GM13977 (cell line): ENCODE results near the gene SLC7A1.

Experiments used
- DNase-seq: peaks from one replicate; pipeline ENCODE4 v3.0.0; 2012; ENCODE audit warnings: low spot score
- in situ Hi-C: fragments of 300-500 bp; cut with MboI; formaldehyde crosslinking; loops from one replicate; pipeline ENCODE4 v1.12.0; 2022; ENCODE audit warnings: low sequenced_read_pairs, low pct_unique_long_range_greater_than_20kb, mixed read lengths, inconsistent platforms; ENCODE audit not compliant: unreplicated experiment
- TF ChIP-seq, protein P1 (sequence below): IDR thresholded peaks from 2 replicates; pipeline ENCODE4 v1.5.1; 2012; ENCODE audit warnings: mild to moderate bottlenecking, control low read depth; ENCODE audit not compliant: insufficient read depth; ENCODE audit errors: extremely low read depth, missing control alignments

Gene SLC7A1

DNA sequence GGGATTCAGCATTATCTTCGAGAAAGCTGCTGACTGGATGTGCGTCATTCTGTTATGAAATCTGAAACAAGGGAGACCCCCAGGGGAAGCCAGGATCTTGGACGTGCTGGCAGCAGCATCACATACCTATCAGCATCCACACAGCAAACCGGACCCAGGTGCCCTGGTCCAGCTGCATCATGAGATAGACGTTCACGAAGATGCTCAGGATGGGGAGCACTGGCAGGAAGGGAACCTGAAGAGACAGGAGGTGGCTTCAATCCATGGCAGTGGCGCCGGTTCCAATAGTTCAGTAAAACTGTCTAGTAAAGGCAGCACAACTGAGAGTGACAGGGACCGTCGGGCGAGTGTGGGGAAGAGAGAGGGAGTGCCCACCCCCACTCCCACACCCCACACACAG, 79.5 kb downstream of the SLC7A1 start:
- no peak for DNase-seq
- TF ChIP-seq, protein P1, sequence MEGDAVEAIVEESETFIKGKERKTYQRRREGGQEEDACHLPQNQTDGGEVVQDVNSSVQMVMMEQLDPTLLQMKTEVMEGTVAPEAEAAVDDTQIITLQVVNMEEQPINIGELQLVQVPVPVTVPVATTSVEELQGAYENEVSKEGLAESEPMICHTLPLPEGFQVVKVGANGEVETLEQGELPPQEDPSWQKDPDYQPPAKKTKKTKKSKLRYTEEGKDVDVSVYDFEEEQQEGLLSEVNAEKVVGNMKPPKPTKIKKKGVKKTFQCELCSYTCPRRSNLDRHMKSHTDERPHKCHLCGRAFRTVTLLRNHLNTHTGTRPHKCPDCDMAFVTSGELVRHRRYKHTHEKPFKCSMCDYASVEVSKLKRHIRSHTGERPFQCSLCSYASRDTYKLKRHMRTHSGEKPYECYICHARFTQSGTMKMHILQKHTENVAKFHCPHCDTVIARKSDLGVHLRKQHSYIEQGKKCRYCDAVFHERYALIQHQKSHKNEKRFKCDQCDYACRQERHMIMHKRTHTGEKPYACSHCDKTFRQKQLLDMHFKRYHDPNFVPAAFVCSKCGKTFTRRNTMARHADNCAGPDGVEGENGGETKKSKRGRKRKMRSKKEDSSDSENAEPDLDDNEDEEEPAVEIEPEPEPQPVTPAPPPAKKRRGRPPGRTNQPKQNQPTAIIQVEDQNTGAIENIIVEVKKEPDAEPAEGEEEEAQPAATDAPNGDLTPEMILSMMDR = no peak
- in situ Hi-C loops = loop anchor here (25.0 kb wide), 1 partner anchor 596 kb away; no protein-coding TSS in a partner anchor

GRCh38 chr13:29515372-29515771, 80.1 kb downstream of the SLC7A1 start:
- TF ChIP-seq, protein P1 = no peak
- DNase-seq = no peak
- in situ Hi-C loops = loop anchor here (25.0 kb wide), 1 partner anchor 597 kb away; no protein-coding TSS in a partner anchor

DNA sequence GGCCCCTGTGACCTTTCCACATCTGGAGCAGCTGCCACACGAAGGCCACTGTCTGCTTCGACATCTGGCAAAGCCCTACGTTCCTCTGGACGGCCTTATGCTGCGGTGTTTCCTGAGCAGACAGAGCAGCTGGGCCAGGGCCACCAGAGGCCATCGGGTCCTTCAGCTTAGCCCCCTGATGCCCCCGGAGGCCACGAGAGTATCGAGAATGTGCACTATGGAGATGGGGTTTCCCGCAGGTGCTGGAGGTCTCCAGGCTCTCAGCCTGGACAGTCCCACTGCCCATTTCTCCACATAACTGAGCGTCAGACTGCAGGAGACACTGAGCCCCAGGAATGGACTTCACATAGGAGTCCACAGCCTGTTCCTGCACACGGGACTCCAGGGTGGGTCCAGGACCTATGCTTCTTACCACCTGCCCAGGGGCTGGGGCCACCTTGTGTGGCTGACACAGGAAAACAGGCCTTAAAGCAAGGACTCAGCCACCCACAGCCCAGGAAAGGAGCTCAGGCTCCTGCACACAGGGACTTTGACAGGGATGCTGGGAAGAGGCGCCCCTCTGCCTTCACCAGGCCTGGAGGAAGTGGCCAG, 80.7 kb downstream of the SLC7A1 start:
- in situ Hi-C loops = loop anchor here (25.0 kb wide), 1 partner anchor 597 kb away; no protein-coding TSS in a partner anchor
- TF ChIP-seq, protein P1 = no peak

DNA sequence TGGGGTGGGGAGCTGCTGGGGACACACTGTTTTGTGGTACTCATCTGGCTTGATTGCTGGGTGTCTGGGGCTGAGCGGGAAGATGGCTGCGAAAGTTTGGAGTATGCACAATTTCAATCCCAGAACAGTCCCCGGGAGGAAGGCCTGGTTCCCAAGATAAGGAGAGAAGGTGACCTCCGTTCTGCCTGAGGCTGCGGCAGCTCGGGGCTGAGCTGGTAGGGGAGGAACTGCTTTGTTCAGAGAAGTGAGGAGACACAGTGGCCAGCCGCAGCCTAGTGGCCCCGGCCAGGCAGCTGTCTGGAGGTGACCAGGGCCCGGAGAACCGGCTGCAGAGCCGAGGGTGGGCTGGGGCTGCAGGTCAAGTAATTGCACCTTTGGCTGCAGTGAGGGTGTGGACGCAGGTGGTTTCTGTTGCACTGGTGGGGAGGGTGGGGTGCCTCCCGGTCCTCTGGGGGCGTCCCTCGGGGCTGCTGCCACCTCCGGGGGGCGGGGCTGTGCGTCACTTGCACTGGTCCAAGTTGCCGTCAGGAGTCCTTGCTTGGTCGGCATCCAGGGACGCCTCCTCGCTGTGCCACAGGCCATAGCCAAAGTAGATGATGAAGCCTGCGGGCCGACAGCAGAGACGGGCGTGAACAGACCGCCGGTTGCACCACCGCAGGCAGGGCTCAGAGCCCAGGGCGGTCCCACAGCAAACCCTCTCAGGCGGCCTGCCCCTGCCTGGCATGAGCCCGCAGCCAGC, 81.3 kb downstream of the SLC7A1 start:
- TF ChIP-seq, protein P1 = no peak
- DNase-seq = no peak
- in situ Hi-C loops = loop anchor here (25.0 kb wide), 1 partner anchor 598 kb away; no protein-coding TSS in a partner anchor

More for the DNA sequence above, 80.7 kb downstream of the SLC7A1 start:
- no peak for DNase-seq

DNA sequence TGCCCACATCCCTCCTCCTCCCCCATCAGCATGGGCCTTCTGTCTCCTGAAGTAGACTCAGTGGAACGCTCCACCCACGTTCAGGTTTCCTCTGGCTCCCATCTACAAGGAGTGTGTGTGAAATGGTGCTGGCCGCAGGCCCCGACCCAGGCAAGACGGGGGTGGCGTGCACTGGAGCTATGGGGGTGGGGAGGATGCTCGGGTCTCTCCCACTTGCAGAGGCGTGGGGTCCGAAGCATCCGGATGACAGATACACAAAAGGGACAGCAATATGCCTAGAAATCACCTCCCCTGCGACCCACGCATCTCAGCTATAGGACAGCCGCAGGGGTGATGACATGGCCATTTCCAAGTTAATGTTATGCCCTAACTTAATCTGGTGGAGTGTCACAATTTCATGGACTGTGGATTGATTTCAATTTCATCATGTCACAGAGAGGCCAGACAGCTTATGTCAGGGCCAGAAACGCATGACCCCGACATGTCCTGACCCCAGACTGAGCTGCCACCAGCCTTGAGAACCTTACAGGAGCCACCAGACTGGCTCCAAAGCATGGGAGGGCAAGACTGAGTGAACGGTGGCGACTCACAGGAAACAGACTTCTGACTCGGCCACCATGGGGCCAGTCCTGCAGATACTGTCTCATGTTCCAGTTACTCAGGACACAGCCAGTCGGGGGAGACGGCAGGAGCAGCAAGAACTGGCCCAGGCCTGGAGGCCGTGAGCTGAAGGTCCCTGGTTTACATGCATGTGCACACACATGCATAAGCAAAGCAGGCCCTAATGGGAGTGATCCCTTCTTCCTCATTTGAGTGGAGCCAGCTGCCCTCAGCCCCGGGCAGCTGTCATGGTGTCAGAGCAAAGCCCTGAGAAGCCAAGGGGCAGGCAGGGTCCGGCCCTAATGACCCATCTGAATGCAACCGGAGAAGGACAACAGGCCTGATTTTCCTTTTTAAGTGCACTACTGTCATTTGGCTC, 82.2 kb downstream of the SLC7A1 start:
- no peak for DNase-seq
- in situ Hi-C loops = loop anchor here (25.0 kb wide), 1 partner anchor 599 kb away; no protein-coding TSS in a partner anchor
- TF ChIP-seq, protein P1 = no peak

DNA sequence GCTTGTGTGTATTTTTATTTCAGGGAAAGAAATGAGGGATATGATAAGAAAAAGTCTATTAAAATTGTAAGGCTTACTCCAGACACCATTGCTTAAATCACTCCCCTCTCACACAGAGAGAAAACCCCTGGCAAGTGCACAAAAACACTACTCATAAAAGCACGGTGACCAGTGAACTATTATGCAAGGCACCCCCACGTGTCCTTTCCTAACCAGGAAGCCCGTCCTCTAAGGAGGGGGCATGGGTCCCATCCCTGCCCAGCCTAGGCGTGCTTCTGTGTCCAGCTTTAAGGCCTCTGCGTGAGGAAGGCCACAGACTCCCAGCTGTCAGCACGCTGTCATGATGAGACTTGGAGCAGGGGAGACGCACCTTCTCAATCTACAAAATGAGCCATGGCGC, 83.5 kb downstream of the SLC7A1 start:
- in situ Hi-C loops = loop anchor here (25.0 kb wide), 1 partner anchor 600 kb away; no protein-coding TSS in a partner anchor
- TF ChIP-seq, protein P1 = no peak
- DNase-seq = no peak
